Gastroesophageal sphincter (tissue), 3 donors: ENCODE results near the gene WFIKKN1.

Experiments used
- POLR2A ChIP-seq, 2 donors: fragments of 450-650 bp; IDR thresholded peaks; one replicate each; pipeline ENCODE4 v1.6.1; 2017; ENCODE audit warnings: antibody characterized with exemption in 2 of 2, mild to moderate bottlenecking in 2 of 2, moderate library complexity in 1 of 2
- POLR2AphosphoS5 ChIP-seq: sonication (generic); formaldehyde crosslinking; IDR thresholded peaks from one replicate; pipeline ENCODE4 v1.6.1; 2017; ENCODE audit warnings: antibody characterized with exemption
- TF ChIP-seq, protein P1 (sequence below), 4 experiments: fragments of 200-600 bp in 2 of 4; fragments of 450-650 bp in 2 of 4; sonication (generic) in 1 of 4; IDR thresholded peaks; one replicate each; pipeline ENCODE4 v1.5.1; 2017 to 2019; ENCODE audit warnings: antibody characterized with exemption in 4 of 4, mild to moderate bottlenecking in 2 of 4, moderate library complexity in 2 of 4

DNA sequence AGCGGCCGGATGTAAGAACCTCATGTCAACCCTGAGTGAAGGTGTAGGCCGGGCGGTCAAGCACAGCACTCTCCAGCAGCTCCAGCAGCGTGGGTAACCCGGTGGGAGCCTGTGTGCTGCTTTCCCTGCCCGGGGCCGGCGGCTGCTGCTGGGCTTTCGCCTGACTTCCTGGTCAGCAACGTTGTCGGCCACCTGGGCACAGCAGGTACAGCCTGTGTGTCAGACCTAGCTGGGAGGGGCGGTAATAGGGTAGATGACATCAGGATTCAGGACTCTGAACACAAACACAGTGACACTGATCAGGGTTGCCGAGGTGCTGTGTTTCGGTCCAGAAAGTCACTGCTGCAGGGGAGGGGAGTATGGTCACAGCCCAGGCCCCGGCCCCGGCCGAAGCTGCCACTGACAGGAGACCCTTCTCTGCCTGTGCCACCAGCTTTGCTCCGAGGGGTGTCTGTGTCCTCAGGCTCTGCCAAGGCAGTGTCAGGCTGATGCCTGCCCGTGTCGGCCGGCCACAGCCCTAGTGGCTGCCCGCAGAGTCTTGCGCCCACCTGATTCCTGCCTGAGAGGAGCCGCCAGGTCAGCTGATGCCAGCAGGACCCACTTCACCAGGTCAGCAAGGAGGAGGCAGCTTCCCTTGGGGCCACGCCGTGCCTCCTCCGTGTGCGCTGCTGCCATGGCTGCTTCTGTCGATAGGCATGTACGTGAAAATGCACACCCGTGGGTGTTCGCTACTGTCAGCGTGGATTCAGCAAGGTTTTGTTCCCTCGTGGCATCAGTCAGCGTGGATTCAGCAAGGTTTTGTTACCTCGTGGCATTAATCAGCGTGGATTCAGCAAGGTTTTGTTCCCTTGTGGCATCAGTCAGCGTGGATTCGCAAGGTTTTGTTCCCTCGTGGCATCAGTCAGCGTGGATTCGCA, 31.7 kb upstream of the WFIKKN1 start:
- TF ChIP-seq, protein P1, sequence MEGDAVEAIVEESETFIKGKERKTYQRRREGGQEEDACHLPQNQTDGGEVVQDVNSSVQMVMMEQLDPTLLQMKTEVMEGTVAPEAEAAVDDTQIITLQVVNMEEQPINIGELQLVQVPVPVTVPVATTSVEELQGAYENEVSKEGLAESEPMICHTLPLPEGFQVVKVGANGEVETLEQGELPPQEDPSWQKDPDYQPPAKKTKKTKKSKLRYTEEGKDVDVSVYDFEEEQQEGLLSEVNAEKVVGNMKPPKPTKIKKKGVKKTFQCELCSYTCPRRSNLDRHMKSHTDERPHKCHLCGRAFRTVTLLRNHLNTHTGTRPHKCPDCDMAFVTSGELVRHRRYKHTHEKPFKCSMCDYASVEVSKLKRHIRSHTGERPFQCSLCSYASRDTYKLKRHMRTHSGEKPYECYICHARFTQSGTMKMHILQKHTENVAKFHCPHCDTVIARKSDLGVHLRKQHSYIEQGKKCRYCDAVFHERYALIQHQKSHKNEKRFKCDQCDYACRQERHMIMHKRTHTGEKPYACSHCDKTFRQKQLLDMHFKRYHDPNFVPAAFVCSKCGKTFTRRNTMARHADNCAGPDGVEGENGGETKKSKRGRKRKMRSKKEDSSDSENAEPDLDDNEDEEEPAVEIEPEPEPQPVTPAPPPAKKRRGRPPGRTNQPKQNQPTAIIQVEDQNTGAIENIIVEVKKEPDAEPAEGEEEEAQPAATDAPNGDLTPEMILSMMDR (IDR thresholded peaks at IDR 0.05) = no peak
- TF ChIP-seq POLR2AphosphoS5 (no peak), POLR2A (IDR thresholded peaks at IDR 0.05) (no peak)
